Vein endothelial cell (primary cell): ENCODE measurements around the gene ZNF841. TPM values are rescaled to one million over a fixed set of nuclear protein-coding genes. Genes with fewer than 3 reads are reported as not detected.

Source experiments
- small RNA-seq: library from RNA; depleted of rRNA; stranded (forward); fragments of <200 nt; gene quantifications from one replicate; pipeline ENCODE3, GENCODE V24; 2012
- total RNA-seq: library from RNA; depleted of rRNA; stranded (reverse); fragments of >200 nt; gene quantifications from 2 replicates; pipeline ENCODE4 v1.2.3, GENCODE V29; 2012

ZNF841 gene
- 17.8 and 20.9 TPM in 2 replicates for total RNA-seq

DNA sequence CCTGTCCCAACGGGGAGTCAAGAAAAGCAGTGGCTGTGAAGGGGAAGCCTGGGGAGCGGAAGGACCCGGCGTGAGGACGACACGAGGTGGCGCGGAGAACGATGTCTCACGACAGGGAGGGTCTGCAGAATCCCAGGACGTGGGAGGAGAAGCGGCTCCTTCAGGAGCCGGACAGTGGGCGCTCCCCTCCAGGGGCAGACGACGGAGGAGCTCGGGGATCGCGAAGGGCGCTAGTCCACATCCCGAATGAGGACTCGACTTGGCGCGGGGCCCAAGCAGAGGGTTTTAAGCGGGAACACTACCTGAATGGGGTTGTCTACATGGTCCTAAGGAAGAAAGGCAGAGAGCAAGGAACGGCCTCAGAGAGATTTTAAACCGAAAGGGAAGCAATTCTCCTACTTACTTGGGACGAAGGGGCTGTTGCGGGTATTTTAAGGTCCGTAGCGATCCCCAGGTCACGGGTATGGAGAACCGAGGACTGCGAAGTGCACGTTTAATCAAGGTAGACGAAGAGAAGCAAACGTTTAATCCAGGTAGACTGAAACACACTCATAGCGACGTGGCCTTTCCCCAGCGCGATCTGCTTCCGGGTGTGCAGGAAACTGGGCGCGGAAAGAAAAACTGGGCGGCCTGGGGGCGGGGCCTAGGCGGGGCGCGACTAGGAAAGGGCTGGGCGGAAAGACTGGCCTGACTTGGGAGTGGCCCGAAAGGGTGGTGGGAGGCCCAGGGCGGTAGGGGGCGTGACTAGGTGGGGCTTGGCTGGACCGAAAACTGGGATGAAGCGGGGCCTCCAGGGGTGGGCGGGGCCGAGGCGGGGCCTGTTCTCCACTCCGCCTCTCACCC is at the start of gene ZNF841:
Gene ZNF841 (minus strand): TSS at position 594 of the 843 bp plus-strand sequence. CDS start 10,964 bp downstream, outside the sequence.

DNA sequence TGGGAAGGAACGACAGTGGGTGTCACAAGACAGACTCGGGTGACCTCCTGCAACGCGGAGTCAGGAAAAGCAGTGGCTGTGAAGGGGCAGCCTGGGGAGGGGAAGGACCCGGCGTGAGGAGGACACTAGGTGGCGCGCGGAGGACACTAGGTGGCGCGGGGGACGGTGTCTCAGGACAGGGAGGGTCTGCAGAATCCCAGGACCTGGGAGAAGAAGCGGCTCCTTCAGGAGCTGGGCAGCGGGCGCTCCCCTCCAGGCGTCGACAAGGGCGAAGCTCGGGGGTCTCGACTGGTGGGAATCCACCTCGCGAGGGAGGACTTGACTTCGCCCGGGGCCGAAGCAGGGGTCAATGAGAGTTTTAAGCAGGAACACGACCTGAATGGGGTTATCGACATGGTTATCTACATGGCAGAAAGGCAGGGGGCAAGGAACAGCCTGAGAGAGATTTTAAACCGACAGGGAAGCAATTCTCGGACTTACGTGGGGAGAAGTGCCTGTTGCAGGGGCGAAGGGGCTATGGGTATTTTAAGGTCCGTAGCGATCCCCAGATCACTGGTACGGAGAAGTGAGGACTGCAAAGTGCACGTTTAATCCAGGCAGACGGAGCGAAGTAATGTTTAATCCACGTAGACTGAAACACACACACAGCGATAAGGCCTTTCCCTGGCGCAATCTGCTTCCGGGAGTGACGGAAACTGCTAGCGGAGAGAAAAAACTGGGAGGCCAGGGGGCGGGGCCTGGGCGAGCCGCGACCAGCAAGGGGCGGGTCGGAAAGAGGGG is 43.9 kb upstream of the ZNF841 start, which contains the start of gene ZNF616:
Gene ZNF616 (minus strand): TSS at position 687 of the 780 bp plus-strand sequence. CDS start 9,426 bp downstream, outside the sequence.

DNA sequence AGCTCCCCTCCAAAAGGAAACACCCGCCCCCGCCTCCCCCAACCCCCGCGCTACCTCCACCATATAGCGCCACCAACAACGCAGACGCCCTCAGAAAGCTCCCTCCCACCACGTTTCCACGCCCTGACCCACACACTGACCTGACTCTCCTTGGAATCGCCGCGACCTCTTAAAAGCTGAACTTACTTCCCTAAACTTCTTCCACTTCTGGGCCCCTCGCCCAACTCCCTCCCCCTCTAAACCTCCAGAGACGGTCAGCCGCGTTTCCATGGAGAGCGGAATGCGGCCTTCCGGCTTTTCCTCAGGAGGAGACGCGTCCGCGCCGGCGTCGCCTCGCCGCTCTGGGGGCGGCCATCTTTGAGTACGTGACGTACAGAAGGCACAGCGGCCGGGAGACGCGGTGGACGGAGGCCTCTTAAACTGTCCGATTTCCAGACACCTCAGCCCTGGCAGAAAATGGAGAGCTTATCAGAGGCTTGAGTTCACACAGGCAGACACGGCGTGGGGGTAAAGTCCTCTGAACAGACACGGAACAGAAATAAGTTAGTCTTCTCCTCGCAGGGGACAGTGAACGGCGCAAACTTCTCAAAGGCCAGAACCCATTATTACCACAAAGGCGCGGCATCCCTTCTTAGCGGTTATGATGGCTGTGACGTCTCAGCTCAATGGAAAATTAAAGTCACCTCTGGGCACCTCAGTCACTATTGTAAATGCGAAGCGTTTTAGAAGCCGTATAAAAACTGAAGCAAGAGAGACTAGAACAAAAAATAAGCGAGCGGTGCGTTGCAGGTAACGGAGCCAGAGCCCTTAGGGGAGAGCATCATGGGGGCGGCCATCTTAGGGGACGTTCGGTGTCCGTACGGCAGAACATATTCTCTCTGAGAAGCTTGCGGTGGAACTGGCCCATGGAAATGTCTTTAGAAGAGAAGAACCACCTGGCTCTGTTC is 46.7 kb downstream of the ZNF841 start, which contains the start of gene ZNF432:
Gene ZNF432 (minus strand): TSS at position 284 of the 947 bp plus-strand sequence. CDS start 1,970 bp downstream, outside the sequence.

DNA sequence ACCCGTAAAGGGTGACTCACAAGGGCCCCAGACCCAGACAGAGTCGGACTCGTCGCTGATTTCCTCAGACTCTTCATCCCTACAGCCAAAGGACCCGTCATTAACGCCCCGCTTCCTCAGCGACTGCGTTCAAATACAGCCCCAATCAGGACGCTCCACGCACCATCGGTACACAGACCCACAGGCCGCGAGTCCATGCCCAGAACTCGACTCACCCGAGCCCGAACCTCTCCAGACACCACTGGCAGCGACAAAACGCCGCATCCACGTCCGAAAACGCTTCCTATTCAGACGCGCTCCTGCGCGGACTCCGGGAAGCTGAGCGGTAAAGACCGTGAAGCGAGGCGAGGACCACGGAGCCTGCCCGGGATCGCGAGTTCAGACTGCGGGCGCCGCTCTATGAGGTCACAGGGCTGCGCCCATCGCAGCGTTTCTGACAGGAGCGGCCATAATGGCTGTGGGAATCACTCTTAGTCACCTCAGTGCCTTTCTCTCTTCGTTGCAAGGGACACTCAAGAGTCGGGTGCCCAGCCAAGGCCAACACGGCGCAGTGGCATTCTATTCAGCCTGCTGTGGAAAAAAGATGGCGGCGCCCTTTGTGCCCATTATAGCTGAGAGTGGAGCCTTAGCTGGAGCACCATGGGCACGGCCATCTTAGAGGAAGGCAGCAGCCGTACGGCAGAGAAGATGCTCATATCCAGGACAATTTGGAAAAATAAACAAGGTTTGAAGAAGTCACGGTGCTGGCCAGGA is 67.4 kb downstream of the ZNF841 start, which contains the start of gene ZNF614:
Gene ZNF614 (minus strand): TSS at position 353 of the 753 bp plus-strand sequence. CDS start 2,634 bp downstream, outside the sequence.

Small RNAs within 50 kb of the gene (small RNA-seq; reads per million reads assigned to genes)
- 1.2 reads per million, percentile 66 among the genes with 10 or more reads in this experiment for gene RPL37P23

Other genes with a start within 250 kb of the ZNF841 start
- gene ZNF577, start 207.8 kb downstream of the ZNF841 start, total RNA-seq, result 4.9 and 5.3 TPM in 2 replicates
- 7.5 and 9.6 TPM in 2 replicates for gene ZNF649, start 190.7 kb downstream of the ZNF841 start, total RNA-seq
- 8.5 and 9.1 TPM in 2 replicates for gene ZNF613, start 168.3 kb downstream of the ZNF841 start, total RNA-seq
- gene ZNF350, start 108.9 kb downstream of the ZNF841 start, total RNA-seq, result 6.6 and 9.1 TPM in 2 replicates
- gene ZNF615, start 87.6 kb downstream of the ZNF841 start, total RNA-seq, result 5.3 and 10.8 TPM in 2 replicates
- gene ZNF614, start 67.4 kb downstream of the ZNF841 start, total RNA-seq, result 10.1 and 12.3 TPM in 2 replicates
- 4.9 and 5.7 TPM in 2 replicates for gene ZNF432, start 46.9 kb downstream of the ZNF841 start, total RNA-seq
- gene ZNF616, start 44.2 kb upstream of the ZNF841 start, total RNA-seq, result 8.5 and 11.1 TPM in 2 replicates
- gene ZNF836, start 75.9 kb upstream of the ZNF841 start, total RNA-seq, result 4.9 and 6.8 TPM in 2 replicates
- gene PPP2R1A, start 94.3 kb upstream of the ZNF841 start, total RNA-seq, result 237 and 244 TPM in 2 replicates
- gene ZNF766, start 173.8 kb upstream of the ZNF841 start, total RNA-seq, result 9.8 and 10.5 TPM in 2 replicates
- gene ZNF480, start 201.4 kb upstream of the ZNF841 start, total RNA-seq, result 7.2 and 7.8 TPM in 2 replicates
- 2.9 and 3.3 TPM in 2 replicates for gene ZNF610, start 240.5 kb upstream of the ZNF841 start, total RNA-seq